SK-N-SH treated with all-trans-retinoic acid at 6 μM for 48 hours (cell line): ENCODE data around the gene PUM2.

ENCODE experiments used
- ATAC-seq: fragments of 200-7000 bp; cut with Tn5 transposase; 3 replicates; pipeline ENCODE4 v1.9.1; 2020; ENCODE audit warnings: mild to moderate bottlenecking, moderate library complexity
- BACH2 ChIP-seq: fragments of 250-450 bp; sonication (Bioruptor Pico); IDR thresholded peaks from 2 replicates; pipeline ENCODE4 v1.9.0; 2021; ENCODE audit warnings: mild to moderate bottlenecking, borderline replicate concordance
- CREB5 ChIP-seq: fragments of 250-450 bp; sonication (Bioruptor Pico); IDR thresholded peaks from 2 replicates; pipeline ENCODE4 v1.5.1; 2020; ENCODE audit warnings: low read depth, mild to moderate bottlenecking, moderate library complexity
- CSDC2 ChIP-seq: fragments of 250-450 bp; sonication (Bioruptor Pico); IDR thresholded peaks from 2 replicates; pipeline ENCODE4 v1.5.0; 2020; ENCODE audit warnings: mild to moderate bottlenecking, moderate library complexity
- CSRNP3 ChIP-seq: fragments of 250-450 bp; sonication (Bioruptor Pico); IDR thresholded peaks from 2 replicates; pipeline ENCODE4 v1.5.1; 2021; ENCODE audit warnings: mild to moderate bottlenecking, moderate library complexity
- ESRRG ChIP-seq: fragments of 250-450 bp; sonication (Bioruptor Pico); IDR thresholded peaks from 2 replicates; pipeline ENCODE4 v1.6.1; 2021; ENCODE audit warnings: mild to moderate bottlenecking
- GLIS3 ChIP-seq: fragments of 250-450 bp; sonication (Bioruptor Pico); IDR thresholded peaks from 2 replicates; pipeline ENCODE4 v1.5.0; 2020; ENCODE audit warnings: mild to moderate bottlenecking, moderate library complexity
- ISL1 ChIP-seq: fragments of 250-450 bp; sonication (Bioruptor Pico); IDR thresholded peaks from 2 replicates; pipeline ENCODE4 v2.1.2; 2022; ENCODE audit warnings: mild to moderate bottlenecking, moderate library complexity
- OSR1 ChIP-seq: fragments of 250-450 bp; sonication (Bioruptor Pico); IDR thresholded peaks from 2 replicates; pipeline ENCODE4 v1.8.0; 2022; ENCODE audit warnings: moderate library complexity, mild to moderate bottlenecking, inconsistent platforms
- PATZ1 ChIP-seq: fragments of 250-450 bp; sonication (Bioruptor Pico); IDR thresholded peaks from 2 replicates; pipeline ENCODE4 v1.8.0; 2020; ENCODE audit warnings: mild to moderate bottlenecking, moderate library complexity, borderline replicate concordance
- POU6F1 ChIP-seq: fragments of 250-450 bp; sonication (Bioruptor Pico); IDR thresholded peaks from 2 replicates; pipeline ENCODE4 v1.8.0; 2021; ENCODE audit warnings: low read depth, mild to moderate bottlenecking, moderate library complexity, borderline replicate concordance
- PPARA ChIP-seq: fragments of 250-450 bp; sonication (Bioruptor Pico); IDR thresholded peaks from 2 replicates; pipeline ENCODE4 v1.5.0; 2020; ENCODE audit warnings: mild to moderate bottlenecking, borderline replicate concordance
- RARB ChIP-seq: fragments of 250-450 bp; sonication (Bioruptor Pico); IDR thresholded peaks from 2 replicates; pipeline ENCODE4 v1.8.0; 2021; ENCODE audit warnings: mild to moderate bottlenecking, moderate library complexity
- SNAI2 ChIP-seq: fragments of 250-450 bp; sonication (Bioruptor Pico); IDR thresholded peaks from 2 replicates; pipeline ENCODE4 v1.5.0; 2020; ENCODE audit warnings: mild to moderate bottlenecking, moderate library complexity
- TCF4 ChIP-seq: fragments of 250-450 bp; sonication (Bioruptor Pico); IDR thresholded peaks from 2 replicates; pipeline ENCODE4 v1.8.0; 2021; ENCODE audit warnings: mild to moderate bottlenecking, moderate library complexity, borderline replicate concordance
- TOX ChIP-seq: fragments of 250-450 bp; sonication (Bioruptor Pico); IDR thresholded peaks from 2 replicates; pipeline ENCODE4 v1.8.0; 2021; ENCODE audit warnings: mild to moderate bottlenecking, moderate library complexity, borderline replicate concordance
- ZC3H10 ChIP-seq: fragments of 250-450 bp; sonication (Bioruptor Pico); IDR thresholded peaks from 2 replicates; pipeline ENCODE4 v1.5.1; 2021; ENCODE audit warnings: mild to moderate bottlenecking, moderate library complexity
- ZFP3 ChIP-seq: fragments of 250-450 bp; sonication (Bioruptor Pico); IDR thresholded peaks from 2 replicates; pipeline ENCODE4 v1.5.0; 2020; ENCODE audit warnings: mild to moderate bottlenecking, moderate library complexity
- ZFP30 ChIP-seq: fragments of 450-650 bp; formaldehyde crosslinking; IDR thresholded peaks from 2 replicates; pipeline ENCODE4 v1.5.0; 2022; ENCODE audit warnings: mild to moderate bottlenecking, moderate library complexity
- ZNF565 ChIP-seq: fragments of 450-650 bp; formaldehyde crosslinking; conservative IDR thresholded peaks from 2 replicates; pipeline ENCODE4 v1.5.0; 2020; ENCODE audit warnings: low read depth, mild to moderate bottlenecking, moderate library complexity
- ZNF8 ChIP-seq: fragments of 450-650 bp; formaldehyde crosslinking; IDR thresholded peaks from 2 replicates; pipeline ENCODE4 v1.5.0; 2020; ENCODE audit warnings: mild to moderate bottlenecking, moderate library complexity

PUM2 gene

GRCh38 chr2:20203072-20203471 lies 147.6 kb downstream of the PUM2 start (continued):
- no peak for TF ChIP-seq TCF4 (CRISPR knock-in tag)
- TF ChIP-seq, all 23 proteins: peak for 0

- TF ChIP-seq ISL1 (CRISPR knock-in tag) = no peak
- TF ChIP-seq, all 23 proteins: peak for 0
- no peak for ATAC-seq
Measured at GRCh38 chr2:20201671-20202070, 149.0 kb downstream of the PUM2 start.

GRCh38 chr2:20200697-20201555 lies 149.7 kb downstream of the PUM2 start:
- no peak for ATAC-seq
- TF ChIP-seq POU6F1 (CRISPR knock-in tag) (no peak), ZNF565 (no peak), PATZ1 (CRISPR knock-in tag) (no peak), CSRNP3 (CRISPR knock-in tag) (no peak), SNAI2 (CRISPR knock-in tag) (no peak), RARB (no peak), TOX (no peak), OSR1 (CRISPR knock-in tag) (no peak), ZC3H10 (no peak), ZNF8 (CRISPR knock-in tag) (no peak), ZFP3 (no peak), ESRRG (CRISPR knock-in tag) (no peak), CSDC2 (no peak), PPARA (CRISPR knock-in tag) (no peak)
- TF ChIP-seq, all 23 proteins: peak for 0

GRCh38 chr2:20199633-20200270 lies 150.9 kb downstream of the PUM2 start:
- no peak for ATAC-seq
- TF ChIP-seq ZNF8 (CRISPR knock-in tag) = no peak
- TF ChIP-seq ISL1 (CRISPR knock-in tag) = no peak

GRCh38 chr2:20198796-20199632 lies 151.6 kb downstream of the PUM2 start:
- no peak; the same call in 2 of the 3 replicates for ATAC-seq
- no peak for TF ChIP-seq CREB5 (CRISPR knock-in tag)
- no peak for TF ChIP-seq ZNF565
- TF ChIP-seq POU6F1 (CRISPR knock-in tag) = no peak
- TF ChIP-seq ZFP3 = no peak
- TF ChIP-seq BACH2 (CRISPR knock-in tag) = no peak
- TF ChIP-seq ZFP30 = no peak
- TF ChIP-seq CSRNP3 (CRISPR knock-in tag) = no peak
- TF ChIP-seq OSR1 (CRISPR knock-in tag) = no peak
- TF ChIP-seq PPARA (CRISPR knock-in tag) = no peak
- no peak for TF ChIP-seq TCF4 (CRISPR knock-in tag)
- TF ChIP-seq ZNF8 (CRISPR knock-in tag) = no peak
- TF ChIP-seq GLIS3 (CRISPR knock-in tag) = no peak
- no peak for TF ChIP-seq SNAI2 (CRISPR knock-in tag)
- TF ChIP-seq TOX = no peak
